OCI-LY1 (cell line): Measurements from ENCODE around the gene GADD45G.

Experiments used
- H2AFZ ChIP-seq: fragments of 200-600 bp; sonication (generic), shearing (Covaris generic); 2 replicates; pipeline ENCODE4 v1.6.0; 2014; ENCODE audit warnings: antibody characterized with exemption, mild to moderate bottlenecking, low read length
- H3F3A ChIP-seq: fragments of 200-600 bp; sonication (generic), shearing (Covaris generic); 2 replicates; pipeline ENCODE4 v1.6.0; 2014; ENCODE audit warnings: mild to moderate bottlenecking, antibody characterized with exemption, low read length, moderate library complexity; ENCODE audit not compliant: insufficient read depth
- H3K27ac ChIP-seq: fragments of 200-600 bp; sonication (generic); 2 replicates; pipeline ENCODE4 v1.5.1; 2014; ENCODE audit warnings: low read length, mixed run types, mild to moderate bottlenecking, low read depth; ENCODE audit not compliant: poor library complexity, severe bottlenecking
- H3K27me3 ChIP-seq: fragments of 200-600 bp; sonication (generic); 2 replicates; pipeline ENCODE4 v1.6.0; 2014; ENCODE audit warnings: antibody characterized with exemption, mild to moderate bottlenecking, low read length, moderate library complexity; ENCODE audit not compliant: insufficient read depth
- H3K36me3 ChIP-seq: fragments of 200-600 bp; sonication (generic); 2 replicates; pipeline ENCODE4 v1.6.1; 2014; ENCODE audit warnings: mild to moderate bottlenecking, antibody characterized with exemption, low read length, moderate library complexity, mixed read lengths; ENCODE audit not compliant: insufficient read depth
- H3K4me1 ChIP-seq: fragments of 200-600 bp; sonication (generic); 2 replicates; pipeline ENCODE4 v1.5.1; 2014; ENCODE audit warnings: mild to moderate bottlenecking, low read length, moderate library complexity; ENCODE audit not compliant: insufficient read depth, severe bottlenecking
- H3K4me2 ChIP-seq: fragments of 200-600 bp; sonication (generic), shearing (Covaris generic); 2 replicates; pipeline ENCODE4 v1.6.1; 2014; ENCODE audit warnings: low read length
- H3K4me3 ChIP-seq: fragments of 200-600 bp; sonication (generic); 2 replicates; pipeline ENCODE4 v1.5.1; 2014; ENCODE audit warnings: low read length, low read depth, mild to moderate bottlenecking, mixed read lengths; ENCODE audit not compliant: poor library complexity, severe bottlenecking
- H3K79me2 ChIP-seq: fragments of 200-600 bp; shearing (Covaris generic); 2 replicates; pipeline ENCODE4 v1.6.1; 2016; ENCODE audit warnings: mixed run types, low read length, mixed read lengths; ENCODE audit not compliant: insufficient read depth
- H3K9ac ChIP-seq: fragments of 200-600 bp; sonication (generic), shearing (Covaris generic); 2 replicates; pipeline ENCODE4 v1.6.1; 2014; ENCODE audit warnings: mild to moderate bottlenecking, low read length, mixed read lengths
- H3K9me2 ChIP-seq: fragments of 200-600 bp; sonication (generic), shearing (Covaris generic); 2 replicates; pipeline ENCODE4 v1.6.1; 2014; ENCODE audit warnings: low read depth, mild to moderate bottlenecking, low read length, mixed read lengths
- H3K9me3 ChIP-seq: fragments of 200-600 bp; shearing (Covaris generic); 2 replicates; pipeline ENCODE4 v1.6.1; 2014; ENCODE audit warnings: low read length, mixed read lengths
- H4K20me1 ChIP-seq: fragments of 200-600 bp; sonication (generic), shearing (Covaris generic); 2 replicates; pipeline ENCODE4 v1.6.0; 2016; ENCODE audit warnings: mild to moderate bottlenecking, low read length; ENCODE audit not compliant: insufficient read depth
- EZH2 ChIP-seq: fragments of 200-600 bp; sonication (generic), shearing (Covaris generic); IDR thresholded peaks from 2 replicates; pipeline ENCODE4 v1.8.0; 2017; ENCODE audit warnings: borderline replicate concordance, mixed run types, mild to moderate bottlenecking, antibody characterized with exemption, low read length, moderate library complexity, mixed read lengths
- TF ChIP-seq, protein P1 (sequence below): fragments of 200-600 bp; sonication (generic), shearing (Covaris generic); IDR thresholded peaks from 2 replicates; pipeline ENCODE4 v1.5.1; 2017; ENCODE audit warnings: mild to moderate bottlenecking, antibody characterized with exemption, low read length, moderate library complexity, mixed read lengths

GADD45G gene

DNA sequence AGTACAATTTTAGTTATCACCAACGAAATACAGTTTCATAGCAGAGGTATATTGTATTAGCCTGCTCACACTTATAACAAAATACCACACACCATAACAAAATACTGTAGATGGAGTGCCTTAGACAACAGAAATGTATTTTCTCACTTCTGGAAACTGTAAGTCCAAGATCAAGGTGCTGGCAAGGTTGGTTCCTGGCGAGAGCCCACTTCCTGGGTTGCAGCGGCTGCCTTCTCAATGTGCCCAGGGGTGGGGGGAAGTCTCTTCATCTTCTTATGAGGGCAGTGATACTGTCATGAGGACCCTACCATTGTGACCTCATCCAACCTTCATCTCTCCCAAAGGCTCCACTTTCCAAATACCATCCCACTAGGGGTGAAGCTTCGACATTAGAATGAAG is 30.5 kb upstream of the GADD45G start:
- no peak overlapping the region for H3K9ac ChIP-seq
- no peaks in the 10 kb centered on the region for H3K79me2 ChIP-seq
- no peak overlapping the region for H2AFZ ChIP-seq
- no peaks in the 10 kb centered on the region; the same call in 1 of the 2 replicates for H3K27me3 ChIP-seq
- H3K4me3 ChIP-seq: no peak overlapping the region
- no peaks in the 10 kb centered on the region for H3K9me2 ChIP-seq
- no peaks in the 10 kb centered on the region for H3K4me1 ChIP-seq
- TF ChIP-seq EZH2: no peak
- TF ChIP-seq, protein P1, sequence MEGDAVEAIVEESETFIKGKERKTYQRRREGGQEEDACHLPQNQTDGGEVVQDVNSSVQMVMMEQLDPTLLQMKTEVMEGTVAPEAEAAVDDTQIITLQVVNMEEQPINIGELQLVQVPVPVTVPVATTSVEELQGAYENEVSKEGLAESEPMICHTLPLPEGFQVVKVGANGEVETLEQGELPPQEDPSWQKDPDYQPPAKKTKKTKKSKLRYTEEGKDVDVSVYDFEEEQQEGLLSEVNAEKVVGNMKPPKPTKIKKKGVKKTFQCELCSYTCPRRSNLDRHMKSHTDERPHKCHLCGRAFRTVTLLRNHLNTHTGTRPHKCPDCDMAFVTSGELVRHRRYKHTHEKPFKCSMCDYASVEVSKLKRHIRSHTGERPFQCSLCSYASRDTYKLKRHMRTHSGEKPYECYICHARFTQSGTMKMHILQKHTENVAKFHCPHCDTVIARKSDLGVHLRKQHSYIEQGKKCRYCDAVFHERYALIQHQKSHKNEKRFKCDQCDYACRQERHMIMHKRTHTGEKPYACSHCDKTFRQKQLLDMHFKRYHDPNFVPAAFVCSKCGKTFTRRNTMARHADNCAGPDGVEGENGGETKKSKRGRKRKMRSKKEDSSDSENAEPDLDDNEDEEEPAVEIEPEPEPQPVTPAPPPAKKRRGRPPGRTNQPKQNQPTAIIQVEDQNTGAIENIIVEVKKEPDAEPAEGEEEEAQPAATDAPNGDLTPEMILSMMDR: no peak
- H3K36me3 ChIP-seq: no peaks in the 10 kb centered on the region
- H4K20me1 ChIP-seq: no peaks in the 10 kb centered on the region
- no peak overlapping the region for H3K27ac ChIP-seq
- H3K4me2 ChIP-seq: no peak overlapping the region
- no peaks in the 10 kb centered on the region for H3F3A ChIP-seq
- 0 out of 2 replicates have a peak, but pooled peaks cover 4% of the 10 kb centered on the region for H3K9me3 ChIP-seq

DNA sequence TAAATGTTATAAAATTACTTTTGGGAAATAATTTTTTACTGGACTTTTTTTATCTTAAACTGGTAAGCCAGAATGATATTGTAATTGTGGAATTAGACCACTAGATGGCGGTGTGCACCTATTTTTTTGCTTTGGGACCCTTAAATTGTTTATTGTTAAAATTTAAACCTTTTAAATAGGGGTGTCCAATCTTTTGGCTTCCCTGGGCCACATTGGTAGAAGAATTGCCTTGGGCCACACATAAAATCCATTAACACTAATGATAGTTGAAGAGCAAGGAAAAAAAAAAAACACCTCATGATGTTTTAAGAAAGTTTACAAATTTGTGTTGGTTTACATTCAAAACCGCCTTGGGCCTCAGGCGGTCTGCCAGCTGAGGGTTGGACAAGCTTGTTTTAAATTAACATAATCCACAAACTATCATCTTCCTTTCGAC is 28.4 kb upstream of the GADD45G start:
- no peak overlapping the region for H3K4me2 ChIP-seq
- H3K79me2 ChIP-seq: no peaks in the 10 kb centered on the region
- H4K20me1 ChIP-seq: no peaks in the 10 kb centered on the region
- H2AFZ ChIP-seq: no peak overlapping the region
- H3K27me3 ChIP-seq: no peaks in the 10 kb centered on the region; the same call in 1 of the 2 replicates
- no peaks in the 10 kb centered on the region for H3K36me3 ChIP-seq
- H3K9me2 ChIP-seq: no peaks in the 10 kb centered on the region
- TF ChIP-seq EZH2: no peak
- TF ChIP-seq, protein P1: peak; percentile 56
- H3K9ac ChIP-seq: no peak overlapping the region
- H3K9me3 ChIP-seq: 0 out of 2 replicates have a peak, but pooled peaks cover 4% of the 10 kb centered on the region
- H3K4me3 ChIP-seq: no peak overlapping the region
- H3K4me1 ChIP-seq: no peaks in the 10 kb centered on the region
- H3F3A ChIP-seq: no peaks in the 10 kb centered on the region
- H3K27ac ChIP-seq: no peak overlapping the region

DNA sequence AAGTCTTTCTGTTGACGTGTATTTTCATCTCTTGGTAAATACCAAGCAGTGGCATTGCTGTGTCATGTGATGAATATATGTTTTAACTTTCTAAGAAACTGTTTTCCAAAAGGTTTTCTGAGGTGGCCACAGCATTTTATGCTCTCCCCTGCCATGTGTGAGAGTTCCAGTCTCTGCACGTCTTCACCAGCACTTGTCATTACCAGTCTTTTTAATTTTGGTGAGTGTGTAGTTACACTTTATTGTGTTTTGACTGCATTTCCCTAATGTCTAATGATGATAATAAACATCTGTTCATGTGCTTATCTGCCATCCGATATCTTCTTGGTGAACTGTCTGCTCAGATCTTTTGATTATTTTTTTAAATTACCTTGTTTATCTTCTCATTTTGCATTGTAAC is 27.4 kb upstream of the GADD45G start:
- Histone ChIP-seq H3K27me3 (no peaks in the 10 kb centered on the region; the same call in 1 of the 2 replicates), H3K4me3 (no peak overlapping the region), H3K36me3 (no peaks in the 10 kb centered on the region), H3F3A (no peaks in the 10 kb centered on the region), H3K79me2 (no peaks in the 10 kb centered on the region), H3K27ac (no peak overlapping the region), H3K9me2 (no peaks in the 10 kb centered on the region), H3K9me3 (0 out of 2 replicates have a peak, but pooled peaks cover 4% of the 10 kb centered on the region), H3K4me2 (no peak overlapping the region), H4K20me1 (no peaks in the 10 kb centered on the region), H3K4me1 (no peaks in the 10 kb centered on the region), H2AFZ (no peak overlapping the region), H3K9ac (no peak overlapping the region)
- no peak for TF ChIP-seq EZH2
- TF ChIP-seq, protein P1: no peak
